Keratinocyte (primary cell): ENCODE results near the gene SEC11A. TPM values are rescaled to one million over a fixed set of nuclear protein-coding genes. Genes with fewer than 3 reads are reported as not detected.

ENCODE experiments used
- DNase-seq: peaks from one replicate; pipeline ENCODE4 v3.0.0-alpha.2; 2011; ENCODE audit warnings: low read depth, missing footprints, low spot score
- FAIRE-seq: peaks from 2 replicates; lab custom pipeline; 2011; peaks lifted over from hg19 to GRCh38; lab: Jason Lieb, UNC
- H2AFZ ChIP-seq: 2 replicates; pipeline ENCODE4 v1.6.0; 2012; ENCODE audit warnings: low read length, control low read depth, inconsistent platforms; ENCODE audit not compliant: control insufficient read depth
- H3K27ac ChIP-seq: 2 replicates; pipeline ENCODE4 v1.5.1; 2011; ENCODE audit warnings: low read length; ENCODE audit not compliant: control insufficient read depth, insufficient read depth
- H3K27me3 ChIP-seq: 3 replicates; pipeline ENCODE4 v1.6.0; 2011; ENCODE audit warnings: low read length; ENCODE audit not compliant: control insufficient read depth, insufficient read depth; ENCODE audit errors: extremely low read depth
- H3K36me3 ChIP-seq, 2 experiments: 2 replicates in 1 of 2; 3 replicates in 1 of 2; pipeline ENCODE4 v1.5.1; 2011; ENCODE audit warnings: low read length in 2 of 2, mild to moderate bottlenecking in 1 of 2; ENCODE audit not compliant: control insufficient read depth in 2 of 2, insufficient read depth in 2 of 2; ENCODE audit errors: extremely low read depth in 1 of 2
- H3K4me1 ChIP-seq: 3 replicates; pipeline ENCODE4 v1.5.1; 2011; ENCODE audit warnings: low read length; ENCODE audit not compliant: control insufficient read depth, insufficient read depth; ENCODE audit errors: extremely low read depth
- H3K4me2 ChIP-seq: 3 replicates; pipeline ENCODE4 v1.6.0; 2011; ENCODE audit warnings: low read depth, low read length; ENCODE audit not compliant: control insufficient read depth, insufficient read depth; ENCODE audit errors: extremely low read depth
- H3K4me3 ChIP-seq, 3 experiments: fragments of 200-600 bp in 1 of 3; sonication (generic) in 1 of 3; 2 replicates in 2 of 3; 3 replicates in 1 of 3; pipeline ENCODE4 v1.5.1; 2011 to 2016; ENCODE audit warnings: low read length in 3 of 3, mild to moderate bottlenecking in 3 of 3, control low read depth in 2 of 3, inconsistent platforms in 1 of 3, low read depth in 1 of 3, mixed read lengths in 1 of 3, mixed run types in 1 of 3, moderate library complexity in 1 of 3; ENCODE audit not compliant: control insufficient read depth in 2 of 3, insufficient read depth in 2 of 3; ENCODE audit errors: extremely low read depth in 1 of 3
- H3K79me2 ChIP-seq: 2 replicates; pipeline ENCODE4 v1.6.0; 2012; ENCODE audit warnings: low read length; ENCODE audit not compliant: control insufficient read depth, insufficient read depth
- H3K9ac ChIP-seq: 3 replicates; pipeline ENCODE4 v1.6.0; 2011; ENCODE audit warnings: low read length; ENCODE audit not compliant: control insufficient read depth, insufficient read depth; ENCODE audit errors: extremely low read depth
- H3K9me1 ChIP-seq: 3 replicates; pipeline ENCODE4 v1.6.0; 2011; ENCODE audit warnings: low read length; ENCODE audit not compliant: control insufficient read depth, insufficient read depth; ENCODE audit errors: extremely low read depth
- H3K9me3 ChIP-seq: 2 replicates; pipeline ENCODE4 v1.5.1; 2012; ENCODE audit warnings: low read depth, low read length; ENCODE audit not compliant: control insufficient read depth
- H4K20me1 ChIP-seq: 3 replicates; pipeline ENCODE4 v1.6.0; 2011; ENCODE audit warnings: low read length; ENCODE audit not compliant: control insufficient read depth, insufficient read depth; ENCODE audit errors: extremely low read depth
- EZH2 ChIP-seq: IDR thresholded peaks from one replicate; pipeline ENCODE4 v1.6.1; 2012; ENCODE audit warnings: inconsistent platforms, mild to moderate bottlenecking, low read length, moderate library complexity
- dilution Hi-C: fragments of 300-500 bp; cut with MboI; formaldehyde crosslinking; loops from one replicate; pipeline ENCODE4 v1.7.0; 2020; ENCODE audit warnings: low sequenced_read_pairs; ENCODE audit not compliant: extremely low pct_ligation_motif_present
- polyA plus RNA-seq, 5 experiments: library from polyadenylated mRNA; depleted of rRNA in 3 of 5; stranded (reverse) in 3 of 5; stranded (forward) in 1 of 5; unstranded in 1 of 5; fragments of >200 nt; gene quantifications; 1 replicate in 1 of 5; 2 replicates in 3 of 5; 3 replicates in 1 of 5; pipeline versions ENCODE4 v1.2.1 to v1.2.3, GENCODE V29; 2011 to 2012; ENCODE audit warnings: missing spikeins in 2 of 5, low read depth in 1 of 5, low replicate concordance in 1 of 5
- TF ChIP-seq, protein P1 (sequence below), 3 experiments: IDR thresholded peaks in 1 of 3; conservative IDR thresholded peaks in 1 of 3; optimal IDR thresholded peaks in 1 of 3; 2 replicates in 2 of 3; 3 replicates in 1 of 3; pipeline versions ENCODE3 to v1.5.1; 2011; ENCODE audit warnings: low read length in 3 of 3, mild to moderate bottlenecking in 3 of 3, moderate library complexity in 2 of 3, control low read depth in 1 of 3, inconsistent platforms in 1 of 3; ENCODE audit not compliant: insufficient read depth in 2 of 3; ENCODE audit errors: extremely low read depth in 1 of 3

SEC11A gene
- polyA plus RNA-seq, 1 donor (not counting 4 experiments of a cell fraction or from before 2014, with no cell fraction given): 195 TPM

DNA sequence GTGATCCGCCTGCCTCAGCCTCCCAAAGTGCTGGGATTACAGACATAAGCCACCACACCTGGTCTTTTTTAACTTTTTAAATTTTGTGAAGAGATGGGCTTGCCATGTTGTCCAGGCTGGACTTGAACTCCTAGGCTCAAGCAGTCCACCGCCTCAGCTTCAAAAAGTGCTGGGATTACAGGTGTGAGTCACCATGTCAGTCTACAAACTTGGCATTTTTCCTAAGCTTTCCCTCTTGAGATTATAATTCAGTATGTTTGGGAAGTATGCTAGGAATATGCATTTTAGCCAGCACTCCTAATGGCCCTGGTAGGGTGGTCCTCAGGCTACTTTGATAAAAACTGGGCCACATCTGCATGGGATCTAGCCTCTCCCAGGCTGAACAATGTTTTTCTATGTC lies 66.2 kb downstream of the SEC11A start:
- Histone ChIP-seq H3K27ac (no peak overlapping the region), H3K36me3 (peaks cover 26 to 39% of the 10 kb centered on the region in 2 experiments), H2AFZ (no peak overlapping the region), H3K9me1 (no peaks in the 10 kb centered on the region), H3K4me2 (no peak overlapping the region), H3K4me3 (no peak overlapping the region), H3K27me3 (no peaks in the 10 kb centered on the region), H3K9me3 (no peaks in the 10 kb centered on the region), H3K9ac (no peak overlapping the region), H3K4me1 (peaks cover 12% of the 10 kb centered on the region), H3K79me2 (peaks cover 23% of the 10 kb centered on the region), H4K20me1 (no peaks in the 10 kb centered on the region)
- FAIRE-seq (no peak), DNase-seq (no peak)
- TF ChIP-seq EZH2: no peak
- TF ChIP-seq, protein P1, sequence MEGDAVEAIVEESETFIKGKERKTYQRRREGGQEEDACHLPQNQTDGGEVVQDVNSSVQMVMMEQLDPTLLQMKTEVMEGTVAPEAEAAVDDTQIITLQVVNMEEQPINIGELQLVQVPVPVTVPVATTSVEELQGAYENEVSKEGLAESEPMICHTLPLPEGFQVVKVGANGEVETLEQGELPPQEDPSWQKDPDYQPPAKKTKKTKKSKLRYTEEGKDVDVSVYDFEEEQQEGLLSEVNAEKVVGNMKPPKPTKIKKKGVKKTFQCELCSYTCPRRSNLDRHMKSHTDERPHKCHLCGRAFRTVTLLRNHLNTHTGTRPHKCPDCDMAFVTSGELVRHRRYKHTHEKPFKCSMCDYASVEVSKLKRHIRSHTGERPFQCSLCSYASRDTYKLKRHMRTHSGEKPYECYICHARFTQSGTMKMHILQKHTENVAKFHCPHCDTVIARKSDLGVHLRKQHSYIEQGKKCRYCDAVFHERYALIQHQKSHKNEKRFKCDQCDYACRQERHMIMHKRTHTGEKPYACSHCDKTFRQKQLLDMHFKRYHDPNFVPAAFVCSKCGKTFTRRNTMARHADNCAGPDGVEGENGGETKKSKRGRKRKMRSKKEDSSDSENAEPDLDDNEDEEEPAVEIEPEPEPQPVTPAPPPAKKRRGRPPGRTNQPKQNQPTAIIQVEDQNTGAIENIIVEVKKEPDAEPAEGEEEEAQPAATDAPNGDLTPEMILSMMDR (optimal IDR thresholded peaks at IDR 0.05 in 1 of 3, IDR thresholded peaks at IDR 0.05 in 1 of 3, conservative IDR thresholded peaks at IDR 0.05 in 1 of 3; ENCODE audit: extremely low read depth in 1 of 3, insufficient read depth in 2 of 3, low read length in 3 of 3): no peak
- dilution Hi-C loops: no loop called here

DNA sequence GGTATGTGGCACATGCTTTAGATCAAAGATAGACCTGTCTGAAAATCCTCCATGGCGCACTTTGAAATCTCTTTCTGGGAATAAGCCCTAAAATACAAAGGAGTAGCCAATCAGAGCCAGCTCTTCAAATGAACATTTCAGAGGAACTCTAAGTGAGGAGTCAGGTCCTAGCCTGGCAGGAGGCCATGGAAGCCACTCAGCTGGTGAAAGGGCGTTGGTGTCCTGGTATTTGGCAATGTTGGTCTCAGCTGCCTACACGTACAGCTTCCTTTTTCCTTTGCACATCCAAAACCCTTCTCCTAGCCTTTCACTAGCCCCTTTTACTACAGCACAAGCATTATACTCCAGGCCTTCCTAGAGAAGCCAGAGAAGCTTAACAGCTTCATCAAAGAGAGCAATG lies 67.4 kb downstream of the SEC11A start:
- Histone ChIP-seq H2AFZ (no peak overlapping the region), H4K20me1 (no peaks in the 10 kb centered on the region), H3K79me2 (peaks cover 18% of the 10 kb centered on the region), H3K4me1 (peaks cover 10% of the 10 kb centered on the region), H3K4me2 (no peak overlapping the region), H3K27me3 (no peaks in the 10 kb centered on the region), H3K4me3 (no peak overlapping the region), H3K9ac (no peak overlapping the region), H3K9me1 (no peaks in the 10 kb centered on the region), H3K27ac (no peak overlapping the region), H3K36me3 (peaks cover 30 to 45% of the 10 kb centered on the region in 2 experiments), H3K9me3 (no peaks in the 10 kb centered on the region)
- TF ChIP-seq, protein P1 (optimal IDR thresholded peaks at IDR 0.05 in 1 of 3, IDR thresholded peaks at IDR 0.05 in 1 of 3, conservative IDR thresholded peaks at IDR 0.05 in 1 of 3; ENCODE audit: extremely low read depth in 1 of 3, insufficient read depth in 2 of 3, low read length in 3 of 3): no peak
- no peak for TF ChIP-seq EZH2
- no peak for DNase-seq
- dilution Hi-C loops: no loop called here
- no peak for FAIRE-seq
